B cell (primary cell): ENCODE data around the gene PAXIP1. TPM values are rescaled to one million over a fixed set of nuclear protein-coding genes. Genes with fewer than 3 reads are reported as not detected.
A peak's percentile ranks its signal among the peaks of the same experiment; 100 is the strongest.

ENCODE experiments used
- ATAC-seq: fragments of 200-7000 bp; cut with Tn5 transposase; one replicate; pipeline ENCODE4 v1.10.0; 2021; ENCODE audit warnings: low read depth, mild to moderate bottlenecking, moderate number of reproducible peaks, moderate library complexity
- CTCF ChIA-PET: fragments of 350-600 bp; sonication (Branson Sonifier 250); formaldehyde crosslinking; loops from one replicate; lab custom pipeline; 2021; ENCODE audit warnings: antibody characterized with exemption, inconsistent platforms; lab: Charles Lee
- POLR2A ChIA-PET: fragments of 350-600 bp; sonication (Branson Sonifier 250); formaldehyde crosslinking; loops from one replicate; lab custom pipeline; 2021; ENCODE audit warnings: antibody characterized with exemption; lab: Charles Lee
- DNase-seq: peaks from one replicate; pipeline ENCODE4 v3.0.0; 2013
- H2AFZ ChIP-seq: 2 replicates; pipeline ENCODE4 v1.6.1; 2012; ENCODE audit warnings: mild to moderate bottlenecking, low read depth, low read length; ENCODE audit not compliant: insufficient read depth, poor library complexity, severe bottlenecking
- H3K27ac ChIP-seq, 2 donors: 1 replicate in 1 of 2; 2 replicates in 1 of 2; pipeline ENCODE4 v1.5.1; 2012 to 2013; ENCODE audit warnings: low read length in 2 of 2, mild to moderate bottlenecking in 2 of 2, moderate library complexity in 1 of 2
- H3K27me3 ChIP-seq, 4 experiments: fragments of 200-600 bp in 1 of 4; sonication (generic) in 1 of 4; replicated peaks in 1 of 4; 1 replicate in 2 of 4; 2 replicates in 2 of 4; pipeline versions ENCODE4 v1.6.1 to v1.7.0; 2013 to 2016; ENCODE audit warnings: low read length in 3 of 4, mild to moderate bottlenecking in 2 of 4, mixed read lengths in 1 of 4, moderate library complexity in 1 of 4; ENCODE audit not compliant: insufficient read depth in 4 of 4, control insufficient read depth in 3 of 4; ENCODE audit errors: control extremely low read depth in 1 of 4
- H3K36me3 ChIP-seq, 2 experiments: replicated peaks in 1 of 2; 1 replicate in 1 of 2; 2 replicates in 1 of 2; pipeline versions ENCODE4 v1.6.1 to v1.7.1; 2013; ENCODE audit warnings: low read length in 1 of 2; ENCODE audit not compliant: insufficient read depth in 2 of 2, control insufficient read depth in 1 of 2; ENCODE audit errors: control extremely low read depth in 1 of 2, extremely low read depth in 1 of 2
- H3K4me1 ChIP-seq, 2 donors: fragments of 200-600 bp in 1 of 2; sonication (generic) in 1 of 2; 1 replicate in 1 of 2; 2 replicates in 1 of 2; pipeline versions ENCODE4 v1.5.1 to v1.6.1; 2013 to 2017; ENCODE audit warnings: low read length in 2 of 2; ENCODE audit not compliant: control insufficient read depth in 2 of 2, insufficient read depth in 2 of 2
- H3K4me2 ChIP-seq: replicated peaks from 2 replicates; pipeline ENCODE3; 2012; ENCODE audit warnings: mild to moderate bottlenecking, low read depth, low read length; ENCODE audit not compliant: poor library complexity, severe bottlenecking
- H3K4me3 ChIP-seq, 5 experiments: fragments of 200-600 bp in 1 of 5; sonication (generic) in 1 of 5; 1 replicate in 3 of 5; 2 replicates in 2 of 5; pipeline versions ENCODE4 v1.5.1 to v1.7.0; 2011 to 2016; ENCODE audit warnings: low read length in 4 of 5, mild to moderate bottlenecking in 4 of 5, low read depth in 2 of 5, control low read depth in 1 of 5, moderate library complexity in 1 of 5; ENCODE audit not compliant: insufficient read depth in 1 of 5; ENCODE audit errors: control extremely low read depth in 1 of 5, extremely low read depth in 1 of 5
- H3K79me2 ChIP-seq: fragments of 200-600 bp; sonication (generic); one replicate; pipeline ENCODE4 v1.6.0; 2016; ENCODE audit warnings: low read length; ENCODE audit not compliant: control insufficient read depth, insufficient read depth
- H3K9ac ChIP-seq: fragments of 200-600 bp; sonication (generic); 2 replicates; pipeline ENCODE4 v1.6.1; 2017; ENCODE audit warnings: mild to moderate bottlenecking, low read length, moderate library complexity
- H3K9me3 ChIP-seq, 3 donors: one replicate each; pipeline versions ENCODE4 v1.6.1 to v1.7.1; 2013; ENCODE audit warnings: low read length in 2 of 3; ENCODE audit not compliant: control insufficient read depth in 2 of 3, insufficient read depth in 1 of 3; ENCODE audit errors: control extremely low read depth in 1 of 3
- H4K20me1 ChIP-seq: 2 replicates; pipeline ENCODE4 v1.6.0; 2012; ENCODE audit warnings: mild to moderate bottlenecking, low read length; ENCODE audit not compliant: insufficient read depth, control insufficient read depth, poor library complexity, severe bottlenecking
- H3K27ac Mint-ChIP-seq: one replicate; pipeline ENCODE4 v1.8.0; 2021; ENCODE audit warnings: mixed read lengths
- H3K27me3 Mint-ChIP-seq: one replicate; pipeline ENCODE4 v1.8.0; 2021; ENCODE audit warnings: mixed read lengths
- H3K4me1 Mint-ChIP-seq: one replicate; pipeline ENCODE4 v1.8.0; 2021; ENCODE audit warnings: mixed read lengths
- H3K4me3 Mint-ChIP-seq: one replicate; pipeline ENCODE4 v1.8.0; 2021; ENCODE audit warnings: mixed read lengths
- H3K9me3 Mint-ChIP-seq: one replicate; pipeline ENCODE4 v1.8.0; 2022; ENCODE audit warnings: mixed read lengths; ENCODE audit not compliant: insufficient read depth
- EZH2 ChIP-seq: IDR thresholded peaks from 2 replicates; pipeline ENCODE4 v1.6.1; 2012; ENCODE audit warnings: borderline replicate concordance, low read depth, mild to moderate bottlenecking, moderate library complexity, low read length; ENCODE audit not compliant: insufficient read depth, poor library complexity, severe bottlenecking
- WGBS: methylation state at CpG from one replicate; pipeline ENCODE4 v1.1.5; 2013; ENCODE audit warnings: missing lambda C conversion rate; ENCODE audit not compliant: insufficient coverage; 5-methylcytosine and 5-hydroxymethylcytosine counted together
- intact Hi-C: fragments of 100-400 bp; cut with micrococcal nuclease; formaldehyde crosslinking; loops from one replicate; pipeline ENCODE4 v1.10.0; 2022
- polyA plus RNA-seq: library from polyadenylated mRNA; depleted of rRNA; stranded (reverse); fragments of >200 nt; gene quantifications from 2 replicates; pipeline ENCODE4 v1.2.3, GENCODE V29; 2012
- total RNA-seq, 2 donors: library from RNA; stranded (reverse); fragments of 120-200 nt in 1 of 2; gene quantifications; 1 replicate in 1 of 2; 2 replicates in 1 of 2; pipeline versions ENCODE4 v1.2.3 to v1.2.4, GENCODE V29; 2013 to 2022
- TF ChIP-seq, protein P1 (sequence below): fragments of 200-600 bp; IDR thresholded peaks from one replicate; pipeline ENCODE4 v1.8.0; 2022; ENCODE audit warnings: antibody characterized with exemption, mild to moderate bottlenecking

PAXIP1 gene
- total and polyA plus RNA-seq, 2 donors (not counting 1 experiment from before 2014, with no cell fraction given) = 9.2 to 18.5 TPM

DNA sequence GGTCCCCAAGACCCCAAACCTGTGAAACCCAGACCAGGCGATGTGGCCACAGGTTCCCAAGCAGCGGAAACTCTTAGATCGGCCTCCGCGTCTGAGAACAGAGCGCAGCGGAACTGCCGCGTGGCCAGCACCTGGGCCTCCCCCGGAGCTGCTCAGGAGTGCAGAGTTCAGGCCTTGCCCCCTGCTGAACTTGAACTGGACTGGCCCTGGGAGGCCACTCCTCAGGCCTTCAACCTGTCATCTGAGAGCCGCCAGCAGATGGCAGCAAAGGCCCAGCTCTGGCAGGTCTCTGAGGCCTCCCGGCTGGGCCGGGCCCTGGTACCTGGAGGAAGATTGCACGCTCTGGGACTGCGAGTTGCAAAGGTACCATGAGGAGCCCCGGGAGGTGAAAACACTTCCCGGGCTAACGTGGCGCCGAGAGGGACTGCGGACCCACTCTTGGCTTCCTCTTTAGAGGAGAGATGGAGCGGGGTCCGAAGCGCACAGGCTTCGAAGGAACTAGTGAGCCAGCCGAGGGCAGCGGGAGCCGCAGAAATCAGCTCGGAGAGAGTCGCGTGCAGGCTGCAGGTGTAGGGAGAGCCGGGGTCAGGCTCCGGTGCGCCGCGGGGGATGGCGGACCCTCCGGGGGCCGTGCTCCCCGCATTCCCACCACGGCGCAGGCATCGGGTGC is 89.2 kb downstream of the PAXIP1 start:
- H3K9me3 Mint-ChIP-seq = no peaks in the 10 kb centered on the region
- Histone ChIP-seq H3K9ac (peak overlapping the region; percentile 63), H3K79me2 (no peaks in the 10 kb centered on the region), H3K4me2 (peak overlapping the region; percentile 88), H3K27ac (no peak overlapping the region), H3K27me3 (peaks cover 0 to 20% (median 9%) of the 10 kb centered on the region in 4 experiments), H3K9me3 (peaks cover 0 to 18% (median 0%) of the 10 kb centered on the region in 3 donors), H2AFZ (peak overlapping the region; percentile 94), H3K4me3 (peak overlapping the region in 4 of 5 experiments; percentile 38 to 64 (median 50)), H3K4me1 (peaks cover 7 to 9% of the 10 kb centered on the region in 2 donors), H4K20me1 (no peaks in the 10 kb centered on the region), H3K36me3 (no peaks in the 10 kb centered on the region)
- TF ChIP-seq, protein P1, sequence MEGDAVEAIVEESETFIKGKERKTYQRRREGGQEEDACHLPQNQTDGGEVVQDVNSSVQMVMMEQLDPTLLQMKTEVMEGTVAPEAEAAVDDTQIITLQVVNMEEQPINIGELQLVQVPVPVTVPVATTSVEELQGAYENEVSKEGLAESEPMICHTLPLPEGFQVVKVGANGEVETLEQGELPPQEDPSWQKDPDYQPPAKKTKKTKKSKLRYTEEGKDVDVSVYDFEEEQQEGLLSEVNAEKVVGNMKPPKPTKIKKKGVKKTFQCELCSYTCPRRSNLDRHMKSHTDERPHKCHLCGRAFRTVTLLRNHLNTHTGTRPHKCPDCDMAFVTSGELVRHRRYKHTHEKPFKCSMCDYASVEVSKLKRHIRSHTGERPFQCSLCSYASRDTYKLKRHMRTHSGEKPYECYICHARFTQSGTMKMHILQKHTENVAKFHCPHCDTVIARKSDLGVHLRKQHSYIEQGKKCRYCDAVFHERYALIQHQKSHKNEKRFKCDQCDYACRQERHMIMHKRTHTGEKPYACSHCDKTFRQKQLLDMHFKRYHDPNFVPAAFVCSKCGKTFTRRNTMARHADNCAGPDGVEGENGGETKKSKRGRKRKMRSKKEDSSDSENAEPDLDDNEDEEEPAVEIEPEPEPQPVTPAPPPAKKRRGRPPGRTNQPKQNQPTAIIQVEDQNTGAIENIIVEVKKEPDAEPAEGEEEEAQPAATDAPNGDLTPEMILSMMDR = peak; percentile 96
- TF ChIP-seq EZH2 = no peak
- 12% methylated on average over 43 of the region's 43 CpGs for WGBS
- peak; percentile 97 for ATAC-seq
- H3K27ac Mint-ChIP-seq = no peak overlapping the region
- intact Hi-C loops = loop anchor here (1.0 to 5.0 kb wide), 6 partner anchors 15 to 855 kb away; partner anchors contain the start of gene INSIG1
- peak overlapping the region; percentile 92 for H3K4me3 Mint-ChIP-seq
- peaks cover 45% of the 10 kb centered on the region for H3K27me3 Mint-ChIP-seq
- H3K4me1 Mint-ChIP-seq = peaks cover 5% of the 10 kb centered on the region
- DNase-seq = peak; percentile 86
- POLR2A ChIA-PET = no interaction called here
- CTCF ChIA-PET = interaction anchor here (0.6 to 4.8 kb wide), 22 partner anchors 9 to 854 kb away, joined by 3 to 52 read pairs (median 4); partner anchors contain the start of gene INSIG1
